Hepatocyte (in vitro differentiated cells): ENCODE data around the gene PAM. TPM values are rescaled to one million over a fixed set of nuclear protein-coding genes. Genes with fewer than 3 reads are reported as not detected.

Experiments
- DNase-seq: peaks from one replicate; pipeline ENCODE4 v3.0.0-alpha.2; 2016; ENCODE audit warnings: low spot score
- H2AFZ ChIP-seq: fragments of 200-600 bp; sonication (generic); 2 replicates; pipeline ENCODE4 v1.6.0; 2016; ENCODE audit warnings: antibody characterized with exemption, mild to moderate bottlenecking
- H3K27ac ChIP-seq: fragments of 200-600 bp; sonication (generic); 2 replicates; pipeline ENCODE4 v1.5.1; 2016; ENCODE audit warnings: mild to moderate bottlenecking
- H3K27me3 ChIP-seq: fragments of 200-600 bp; sonication (generic); 2 replicates; pipeline ENCODE4 v1.6.1; 2016
- H3K36me3 ChIP-seq: fragments of 200-600 bp; sonication (generic); replicated peaks from 2 replicates; pipeline ENCODE4 v1.5.1; 2016; ENCODE audit warnings: low read depth; ENCODE audit not compliant: insufficient read depth
- H3K4me1 ChIP-seq: fragments of 200-600 bp; sonication (generic); 2 replicates; pipeline ENCODE4 v1.5.1; 2016; ENCODE audit warnings: mild to moderate bottlenecking, moderate library complexity; ENCODE audit not compliant: insufficient read depth
- H3K4me2 ChIP-seq: fragments of 200-600 bp; sonication (generic); 2 replicates; pipeline ENCODE4 v1.6.0; 2016
- H3K4me3 ChIP-seq: fragments of 200-600 bp; sonication (generic); 2 replicates; pipeline ENCODE4 v1.5.1; 2016; ENCODE audit warnings: mild to moderate bottlenecking
- H3K79me2 ChIP-seq: fragments of 200-600 bp; sonication (generic); 2 replicates; pipeline ENCODE4 v1.6.0; 2017; ENCODE audit warnings: mild to moderate bottlenecking
- H3K9me2 ChIP-seq: fragments of 200-600 bp; sonication (generic); replicated peaks from 2 replicates; pipeline ENCODE4 v1.6.0; 2017; ENCODE audit warnings: mild to moderate bottlenecking; ENCODE audit not compliant: insufficient read depth
- H3K9me3 ChIP-seq: fragments of 200-600 bp; sonication (generic); 2 replicates; pipeline ENCODE4 v1.5.1; 2016; ENCODE audit warnings: low read depth, mild to moderate bottlenecking
- H4K20me1 ChIP-seq: fragments of 200-600 bp; sonication (generic); 2 replicates; pipeline ENCODE4 v1.6.0; 2016; ENCODE audit warnings: mild to moderate bottlenecking; ENCODE audit not compliant: insufficient read depth, poor library complexity, severe bottlenecking
- CTCF ChIP-seq: fragments of 200-600 bp; sonication (generic); IDR thresholded peaks from 2 replicates; pipeline ENCODE4 v1.5.1; 2016; ENCODE audit warnings: antibody characterized with exemption, mild to moderate bottlenecking; ENCODE audit not compliant: poor library complexity
- EZH2 ChIP-seq: fragments of 200-600 bp; sonication (generic); IDR thresholded peaks from 2 replicates; pipeline ENCODE4 v1.6.1; 2016; ENCODE audit warnings: antibody characterized with exemption, mild to moderate bottlenecking, borderline replicate concordance
- EZH2phosphoT487 ChIP-seq: fragments of 200-600 bp; sonication (generic); IDR thresholded peaks from one replicate; pipeline ENCODE4 v1.6.1; 2018; ENCODE audit warnings: antibody characterized with exemption, mild to moderate bottlenecking, low read depth, moderate library complexity; ENCODE audit not compliant: unreplicated experiment, severe bottlenecking
- WGBS: methylation state at CpG from one replicate; pipeline ENCODE4 v1.1.6; 2016; ENCODE audit warnings: low lambda C conversion rate; ENCODE audit errors: missing lambda C conversion rate; 5-methylcytosine and 5-hydroxymethylcytosine counted together
- polyA plus RNA-seq: library from polyadenylated mRNA; unstranded; fragments of >200 nt; fragmentation: Nextera tagmentation; extraction: Ambion mirVana; gene quantifications from 2 replicates; pipeline ENCODE4 v1.2.1, GENCODE V29; 2016
- total RNA-seq: library from RNA; depleted of rRNA; stranded (reverse); fragments of >200 nt; gene quantifications from 2 replicates; pipeline ENCODE4 v1.2.3, GENCODE V29; 2014

Gene PAM
- total and polyA plus RNA-seq, 2 experiments from 2014 or later: 118 to 158 TPM

GRCh38 chr5:102762562-102763227 is 7.6 kb downstream of the PAM start:
- WGBS: 69% methylated on average over 4 of the region's 4 CpGs
- Histone ChIP-seq H4K20me1 (no peaks in the 10 kb centered on the region), H3K27me3 (no peaks in the 10 kb centered on the region), H3K4me3 (no peak overlapping the region), H3K79me2 (peaks cover 53% of the 10 kb centered on the region), H2AFZ (no peak overlapping the region), H3K4me2 (peak overlapping the region; percentile 56), H3K36me3 (no peaks in the 10 kb centered on the region), H3K9me3 (no peaks in the 10 kb centered on the region), H3K27ac (peak overlapping the region; percentile 49), H3K9me2 (no peaks in the 10 kb centered on the region), H3K4me1 (peaks cover 22% of the 10 kb centered on the region)
- no peak for TF ChIP-seq CTCF
- DNase-seq: no peak

GRCh38 chr5:102763734-102764133 is 8.6 kb downstream of the PAM start:
- Histone ChIP-seq H3K79me2 (peaks cover 53% of the 10 kb centered on the region), H3K27me3 (no peaks in the 10 kb centered on the region), H3K36me3 (no peaks in the 10 kb centered on the region), H3K27ac (no peak overlapping the region), H4K20me1 (no peaks in the 10 kb centered on the region), H3K9me2 (no peaks in the 10 kb centered on the region), H3K4me2 (no peak overlapping the region), H3K9me3 (no peaks in the 10 kb centered on the region), H3K4me3 (no peak overlapping the region), H2AFZ (no peak overlapping the region), H3K4me1 (peaks cover 22% of the 10 kb centered on the region)
- no peak for DNase-seq
- TF ChIP-seq CTCF (no peak), EZH2 (no peak), EZH2phosphoT487 (no peak)
- WGBS: 97% methylated on average over 5 of the region's 5 CpGs

DNA sequence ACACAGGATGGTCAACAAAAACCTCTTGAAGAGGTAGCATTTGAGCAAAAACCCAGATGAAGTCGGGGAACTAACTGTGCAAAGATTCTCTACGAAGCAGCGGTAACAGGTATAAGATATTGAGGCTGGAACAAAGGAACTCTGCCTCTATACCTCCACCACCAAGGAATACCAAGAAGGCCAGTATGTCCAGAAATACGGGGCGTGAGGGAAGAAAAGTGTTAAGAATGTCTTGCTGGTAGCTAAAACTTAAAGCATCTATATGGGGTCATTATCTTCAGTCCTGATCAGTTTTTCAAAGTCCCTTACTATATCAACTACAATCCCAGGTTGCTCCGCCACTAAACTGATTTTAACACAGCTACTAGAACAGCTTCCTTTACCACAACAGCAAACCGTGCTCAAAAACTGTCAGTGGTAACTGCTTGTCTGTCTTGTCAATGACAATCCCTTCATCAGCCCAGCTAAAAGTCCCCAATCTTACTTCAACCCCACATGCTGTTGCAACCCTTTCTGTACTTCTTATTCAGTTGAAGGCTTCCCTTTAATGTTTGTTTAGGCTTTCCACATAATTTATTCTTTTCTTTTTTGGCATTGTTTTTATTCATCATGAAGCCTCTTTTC is 9.4 kb downstream of the PAM start:
- no peaks in the 10 kb centered on the region for H4K20me1 ChIP-seq
- H3K27me3 ChIP-seq: no peaks in the 10 kb centered on the region
- DNase-seq: no peak
- H3K9me2 ChIP-seq: no peaks in the 10 kb centered on the region
- no peak overlapping the region for H3K4me2 ChIP-seq
- no peak overlapping the region for H3K27ac ChIP-seq
- 94% methylated on average over 7 of the region's 7 CpGs for WGBS
- peaks cover 22% of the 10 kb centered on the region for H3K4me1 ChIP-seq
- no peaks in the 10 kb centered on the region for H3K9me3 ChIP-seq
- TF ChIP-seq EZH2phosphoT487: no peak
- H3K36me3 ChIP-seq: no peaks in the 10 kb centered on the region
- H2AFZ ChIP-seq: no peak overlapping the region
- peaks cover 53% of the 10 kb centered on the region for H3K79me2 ChIP-seq
- H3K4me3 ChIP-seq: no peak overlapping the region

- TF ChIP-seq CTCF (no peak), EZH2phosphoT487 (no peak), EZH2 (no peak)
- 94% methylated on average over 3 of the region's 3 CpGs for WGBS
- peaks cover 46% of the 10 kb centered on the region for H3K79me2 ChIP-seq
Observed at GRCh38 chr5:102765350-102765749, 10.2 kb downstream of the PAM start.

More at GRCh38 chr5:102765350-102765749, 10.2 kb downstream of the PAM start:
- H4K20me1 ChIP-seq: no peaks in the 10 kb centered on the region
- H3K4me2 ChIP-seq: no peak overlapping the region
- no peaks in the 10 kb centered on the region for H3K9me3 ChIP-seq
- no peaks in the 10 kb centered on the region for H3K9me2 ChIP-seq
- H3K36me3 ChIP-seq: no peaks in the 10 kb centered on the region
- no peak overlapping the region for H2AFZ ChIP-seq
- DNase-seq: no peak
- no peaks in the 10 kb centered on the region for H3K27me3 ChIP-seq
- no peak overlapping the region for H3K4me3 ChIP-seq
- H3K4me1 ChIP-seq: peaks cover 22% of the 10 kb centered on the region
- H3K27ac ChIP-seq: no peak overlapping the region
